Tibial nerve (tissue), 4 donors: Measurements from ENCODE around the gene YBX2.

ENCODE experiments used
- CTCF ChIP-seq, 5 experiments: fragments of 200-600 bp in 3 of 5; fragments of 450-650 bp in 2 of 5; sonication (generic) in 3 of 5; IDR thresholded peaks; one replicate each; pipeline ENCODE4 v1.5.1; 2016 to 2019; ENCODE audit warnings: antibody characterized with exemption in 5 of 5, mild to moderate bottlenecking in 3 of 5, moderate library complexity in 2 of 5
- EP300 ChIP-seq, 2 donors: sonication (generic); formaldehyde crosslinking; IDR thresholded peaks; one replicate each; pipeline ENCODE4 v1.6.1; 2017; ENCODE audit warnings: antibody characterized with exemption in 2 of 2, mild to moderate bottlenecking in 1 of 2

GRCh38 chr17:7251661-7252175 lies 42.7 kb downstream of the YBX2 start, which contains the start of gene CTDNEP1:
- TF ChIP-seq EP300 (IDR thresholded peaks at IDR 0.05) (peak in 1 of 2 donors; percentile 99), CTCF (IDR thresholded peaks at IDR 0.05) (no peak)
